ENCODE results near the gene FRMD8. TPM values are rescaled to one million over a fixed set of nuclear protein-coding genes. Genes with fewer than 3 reads are reported as not detected.
A peak's percentile ranks its signal among the peaks of the same experiment; 100 is the strongest.

FRMD8 gene
- total and polyA plus RNA-seq, 4 donors, result 16.8 to 39.5 (median 23.5) TPM

DNA sequence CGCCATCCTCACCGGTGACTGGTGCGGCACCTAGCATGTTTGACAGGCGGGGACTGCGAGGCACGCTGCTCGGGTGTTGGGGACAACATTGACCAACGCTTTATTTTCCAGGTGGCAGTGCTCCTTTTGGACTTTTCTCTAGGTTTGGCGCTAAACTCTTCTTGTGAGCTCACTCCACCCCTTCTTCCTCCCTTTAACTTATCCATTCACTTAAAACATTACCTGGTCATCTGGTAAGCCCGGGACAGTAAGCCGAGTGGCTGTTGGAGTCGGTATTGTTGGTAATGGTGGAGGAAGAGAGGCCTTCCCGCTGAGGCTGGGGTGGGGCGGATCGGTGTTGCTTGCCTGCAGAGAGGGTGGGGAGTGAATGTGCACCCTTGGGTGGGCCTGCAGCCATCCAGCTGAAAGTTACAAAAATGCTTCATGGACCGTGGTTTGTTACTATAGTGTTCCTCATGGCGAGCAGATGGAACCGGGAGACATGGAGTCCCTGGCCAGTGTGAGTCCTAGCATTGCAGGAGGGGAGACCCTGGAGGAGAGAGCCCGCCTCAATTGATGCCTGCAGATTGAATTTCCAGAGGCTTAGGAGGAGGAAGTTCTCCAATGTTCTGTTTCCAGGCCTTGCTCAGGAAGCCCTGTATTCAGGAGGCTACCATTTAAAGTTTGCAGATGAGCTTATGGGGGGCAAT lies 37.2 kb downstream of the FRMD8 start:
- Histone ChIP-seq H3K27ac (ENCODE audit: low read depth in 1 of 2, low read length in 2 of 2) (peak overlapping the region; percentile 63 to 86), H3K9me3 (ENCODE audit: control insufficient read depth, low read length) (no peaks in the 10 kb centered on the region), H3K36me3 (ENCODE audit: control insufficient read depth in 1 of 2, insufficient read depth in 2 of 2, low read length in 1 of 2) (peaks cover 0 to 4% of the 10 kb centered on the region in 2 donors), H3K4me3 (ENCODE audit: low read length in 2 of 2) (peak overlapping the region; percentile 83 to 97), H3K27me3 (ENCODE audit: control insufficient read depth in 1 of 2, insufficient read depth in 2 of 2, low read length in 1 of 2) (peaks cover 0 to 1% of the 10 kb centered on the region in 2 donors), H3K4me1 (ENCODE audit: control insufficient read depth in 1 of 2, insufficient read depth in 2 of 2, low read length in 2 of 2) (no peaks in the 10 kb centered on the region)
- 3 to 5% methylated on average over 19 of the region's 19 CpGs for WGBS, 2 donors
- ATAC-seq (ENCODE audit: low FRiP score) (no peak), DNase-seq (peak; percentile 68 to 75)
- intact Hi-C loops (cut with DNase I), result loop anchor here in 1 of 2 donors (5.0 kb wide), 1 partner anchor 154 kb away; the partner anchor contains the start of gene EHBP1L1

DNA sequence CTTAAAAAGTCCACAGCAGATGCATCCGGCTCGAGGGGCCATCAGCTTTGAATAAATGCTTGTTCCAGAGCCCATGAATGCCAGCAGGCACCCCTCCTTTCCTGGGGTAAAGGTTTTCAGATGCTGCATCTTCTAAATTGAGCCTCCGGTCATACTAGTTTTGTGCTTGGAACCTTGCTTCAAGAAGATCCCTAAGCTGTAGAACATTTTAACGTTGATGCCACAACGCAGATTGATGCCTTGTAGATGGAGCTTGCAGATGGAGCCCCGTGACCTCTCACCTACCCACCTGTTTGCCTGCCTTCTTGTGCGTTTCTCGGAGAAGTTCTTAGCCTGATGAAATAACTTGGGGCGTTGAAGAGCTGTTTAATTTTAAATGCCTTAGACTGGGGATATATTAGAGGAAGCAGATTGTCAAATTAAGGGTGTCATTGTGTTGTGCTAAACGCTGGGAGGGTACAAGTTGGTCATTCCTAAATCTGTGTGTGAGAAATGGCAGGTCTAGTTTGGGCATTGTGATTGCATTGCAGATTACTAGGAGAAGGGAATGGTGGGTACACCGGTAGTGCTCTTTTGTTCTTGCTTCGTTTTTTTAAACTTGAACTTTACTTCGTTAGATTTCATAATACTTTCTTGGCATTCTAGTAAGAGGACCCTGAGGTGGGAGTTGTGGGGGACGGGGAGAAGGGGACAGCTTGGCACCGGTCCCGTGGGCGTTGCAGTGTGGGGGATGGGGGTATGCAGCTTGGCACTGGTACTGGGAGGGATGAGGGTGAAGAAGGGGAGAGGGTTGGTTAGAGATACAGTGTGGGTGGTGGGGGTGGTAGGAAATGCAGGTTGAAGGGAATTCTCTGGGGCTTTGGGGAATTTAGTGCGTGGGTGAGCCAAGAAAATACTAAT lies 38.0 kb downstream of the FRMD8 start:
- peaks cover 0 to 1% of the 10 kb centered on the region in 2 donors for H3K27me3 ChIP-seq (ENCODE audit: control insufficient read depth in 1 of 2, insufficient read depth in 2 of 2, low read length in 1 of 2)
- DNase-seq (peak; percentile 77 to 86), ATAC-seq (ENCODE audit: low FRiP score) (no peak)
- H3K9me3 ChIP-seq (ENCODE audit: control insufficient read depth, low read length), result no peaks in the 10 kb centered on the region
- peak overlapping the region; percentile 83 to 97 for H3K4me3 ChIP-seq (ENCODE audit: low read length in 2 of 2)
- H3K27ac ChIP-seq (ENCODE audit: low read depth in 1 of 2, low read length in 2 of 2), result peak overlapping the region; percentile 63 to 86
- WGBS, 2 donors, result 1% methylated on average over 18 of the region's 18 CpGs
- H3K36me3 ChIP-seq (ENCODE audit: control insufficient read depth in 1 of 2, insufficient read depth in 2 of 2, low read length in 1 of 2), result peaks cover 0 to 4% of the 10 kb centered on the region in 2 donors
- H3K4me1 ChIP-seq (ENCODE audit: control insufficient read depth in 1 of 2, insufficient read depth in 2 of 2, low read length in 2 of 2), result no peaks in the 10 kb centered on the region
- intact Hi-C loops (cut with DNase I), result loop anchor here in 1 of 2 donors (5.0 kb wide), 1 partner anchor 153 kb away; the partner anchor contains the start of gene EHBP1L1

DNA sequence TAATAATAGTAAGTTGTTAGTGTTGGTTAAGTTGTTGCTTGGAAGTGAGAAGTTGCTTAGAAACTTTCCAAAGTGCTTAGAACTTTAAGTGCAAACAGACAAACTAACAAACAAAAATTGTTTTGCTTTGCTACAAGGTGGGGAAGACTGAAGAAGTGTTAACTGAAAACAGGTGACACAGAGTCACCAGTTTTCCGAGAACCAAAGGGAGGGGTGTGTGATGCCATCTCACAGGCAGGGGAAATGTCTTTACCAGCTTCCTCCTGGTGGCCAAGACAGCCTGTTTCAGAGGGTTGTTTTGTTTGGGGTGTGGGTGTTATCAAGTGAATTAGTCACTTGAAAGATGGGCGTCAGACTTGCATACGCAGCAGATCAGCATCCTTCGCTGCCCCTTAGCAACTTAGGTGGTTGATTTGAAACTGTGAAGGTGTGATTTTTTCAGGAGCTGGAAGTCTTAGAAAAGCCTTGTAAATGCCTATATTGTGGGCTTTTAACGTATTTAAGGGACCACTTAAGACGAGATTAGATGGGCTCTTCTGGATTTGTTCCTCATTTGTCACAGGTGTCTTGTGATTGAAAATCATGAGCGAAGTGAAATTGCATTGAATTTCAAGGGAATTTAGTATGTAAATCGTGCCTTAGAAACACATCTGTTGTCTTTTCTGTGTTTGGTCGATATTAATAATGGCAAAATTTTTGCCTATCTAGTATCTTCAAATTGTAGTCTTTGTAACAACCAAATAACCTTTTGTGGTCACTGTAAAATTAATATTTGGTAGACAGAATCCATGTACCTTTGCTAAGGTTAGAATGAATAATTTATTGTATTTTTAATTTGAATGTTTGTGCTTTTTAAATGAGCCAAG lies 38.9 kb downstream of the FRMD8 start:
- intact Hi-C loops (cut with DNase I), result no loop called here
- H3K36me3 ChIP-seq (ENCODE audit: control insufficient read depth in 1 of 2, insufficient read depth in 2 of 2, low read length in 1 of 2), result peaks cover 0 to 4% of the 10 kb centered on the region in 2 donors
- WGBS, 2 donors, result 0 to 1% methylated on average over 9 of the region's 9 CpGs
- peak overlapping the region; percentile 83 to 97 for H3K4me3 ChIP-seq (ENCODE audit: low read length in 2 of 2)
- DNase-seq (peak in 1 of 2 donors; percentile 52), ATAC-seq (ENCODE audit: low FRiP score) (no peak)
- peak overlapping the region; percentile 33 to 82 for H3K27ac ChIP-seq (ENCODE audit: low read depth in 1 of 2, low read length in 2 of 2)
- H3K4me1 ChIP-seq (ENCODE audit: control insufficient read depth in 1 of 2, insufficient read depth in 2 of 2, low read length in 2 of 2), result no peaks in the 10 kb centered on the region
- H3K9me3 ChIP-seq (ENCODE audit: control insufficient read depth, low read length), result no peaks in the 10 kb centered on the region
- peaks cover 0 to 1% of the 10 kb centered on the region in 2 donors for H3K27me3 ChIP-seq (ENCODE audit: control insufficient read depth in 1 of 2, insufficient read depth in 2 of 2, low read length in 1 of 2)

GRCh38 chr11:65425971-65426838 lies 39.8 kb downstream of the FRMD8 start:
- Histone ChIP-seq H3K27me3 (ENCODE audit: control insufficient read depth in 1 of 2, insufficient read depth in 2 of 2, low read length in 1 of 2) (peaks cover 0 to 1% of the 10 kb centered on the region in 2 donors), H3K27ac (ENCODE audit: low read depth in 1 of 2, low read length in 2 of 2) (peak overlapping the region in 1 of 2 donors; percentile 28), H3K36me3 (ENCODE audit: control insufficient read depth in 1 of 2, insufficient read depth in 2 of 2, low read length in 1 of 2) (peaks cover 0 to 4% of the 10 kb centered on the region in 2 donors), H3K9me3 (ENCODE audit: control insufficient read depth, low read length) (no peaks in the 10 kb centered on the region), H3K4me1 (ENCODE audit: control insufficient read depth in 1 of 2, insufficient read depth in 2 of 2, low read length in 2 of 2) (no peaks in the 10 kb centered on the region), H3K4me3 (ENCODE audit: low read length in 2 of 2) (peak overlapping the region; percentile 83 to 97)
- no peak for DNase-seq
- intact Hi-C loops (cut with DNase I), result loop anchor here in 1 of 2 donors (2.0 kb wide), 1 partner anchor 79 kb away; no protein-coding TSS in a partner anchor
- 1% methylated on average over 9 of the region's 9 CpGs for WGBS, 2 donors
- ATAC-seq (ENCODE audit: low FRiP score), result no peak

- H3K9me3 ChIP-seq (ENCODE audit: control insufficient read depth, low read length), result no peaks in the 10 kb centered on the region
- intact Hi-C loops (cut with DNase I), result loop anchor here in 1 of 2 donors (2.0 kb wide), 1 partner anchor 78 kb away; no protein-coding TSS in a partner anchor
- H3K4me1 ChIP-seq (ENCODE audit: control insufficient read depth in 1 of 2, insufficient read depth in 2 of 2, low read length in 2 of 2), result no peaks in the 10 kb centered on the region
- H3K4me3 ChIP-seq (ENCODE audit: low read length in 2 of 2), result peak overlapping the region; percentile 83 to 97
- 5 to 6% methylated on average over 10 of the region's 10 CpGs for WGBS, 2 donors
- ATAC-seq (ENCODE audit: low FRiP score), result no peak
- peaks cover 0 to 1% of the 10 kb centered on the region in 2 donors for H3K27me3 ChIP-seq (ENCODE audit: control insufficient read depth in 1 of 2, insufficient read depth in 2 of 2, low read length in 1 of 2)
- H3K36me3 ChIP-seq (ENCODE audit: control insufficient read depth in 1 of 2, insufficient read depth in 2 of 2, low read length in 1 of 2), result peaks cover 0 to 4% of the 10 kb centered on the region in 2 donors
- peak in 1 of 2 donors; percentile 81 for DNase-seq
- H3K27ac ChIP-seq (ENCODE audit: low read depth in 1 of 2, low read length in 2 of 2), result peak overlapping the region in 1 of 2 donors; percentile 62
These were observed 40.6 kb downstream of the FRMD8 start for GRCh38 chr11:65426839-65427690.

DNA sequence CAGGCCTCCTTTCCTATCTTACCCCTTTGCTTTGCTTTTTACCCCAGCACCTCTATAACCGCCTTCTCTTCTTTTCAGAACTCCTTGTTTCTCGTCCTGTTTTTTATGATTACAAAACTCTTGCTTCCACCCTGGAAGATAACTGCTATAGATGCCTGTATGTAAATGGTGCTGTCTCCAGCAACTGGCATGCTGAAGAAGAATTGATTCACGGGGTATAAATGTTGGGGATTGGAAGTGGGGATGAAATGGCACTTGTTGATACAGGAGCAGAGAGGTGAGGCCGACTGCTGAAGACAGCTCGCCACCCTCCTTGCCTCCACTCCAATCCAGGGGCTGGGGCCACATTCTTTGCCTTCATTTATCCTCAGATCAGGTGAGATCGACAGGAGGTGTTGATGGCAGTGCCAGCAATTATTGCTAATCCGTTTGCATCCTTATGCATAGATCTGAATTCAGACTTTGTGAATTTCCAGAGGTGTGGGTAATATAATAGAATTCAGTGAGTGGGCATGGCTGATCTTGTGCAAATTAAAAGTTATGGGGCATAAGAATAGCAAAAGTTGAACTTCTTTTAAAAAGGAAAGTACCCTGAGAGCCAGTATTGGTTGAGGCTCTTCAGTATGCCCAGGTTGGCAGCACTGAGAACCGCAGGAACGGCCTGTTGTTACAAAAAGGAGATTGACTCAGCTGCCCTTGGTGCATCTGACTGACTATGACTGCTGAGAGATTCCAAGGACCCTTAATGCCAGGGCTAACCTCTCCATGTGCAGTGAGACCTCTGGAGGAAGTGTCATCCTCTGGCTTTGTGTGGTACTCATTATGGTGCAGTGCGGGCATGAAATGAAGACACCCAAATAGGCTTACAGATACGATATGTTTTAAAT lies 41.5 kb downstream of the FRMD8 start:
- 8 to 9% methylated on average over 11 of the region's 11 CpGs for WGBS, 2 donors
- intact Hi-C loops (cut with DNase I), result loop anchor here in 1 of 2 donors (2.0 kb wide), 1 partner anchor 77 kb away; no protein-coding TSS in a partner anchor
- peaks cover 0 to 4% of the 10 kb centered on the region in 2 donors for H3K36me3 ChIP-seq (ENCODE audit: control insufficient read depth in 1 of 2, insufficient read depth in 2 of 2, low read length in 1 of 2)
- DNase-seq (peak in 1 of 2 donors; percentile 79), ATAC-seq (ENCODE audit: low FRiP score) (no peak)
- H3K27me3 ChIP-seq (ENCODE audit: control insufficient read depth in 1 of 2, insufficient read depth in 2 of 2, low read length in 1 of 2), result no peaks in the 10 kb centered on the region
- peak overlapping the region; percentile 83 to 97 for H3K4me3 ChIP-seq (ENCODE audit: low read length in 2 of 2)
- peak overlapping the region in 1 of 2 donors; percentile 62 for H3K27ac ChIP-seq (ENCODE audit: low read depth in 1 of 2, low read length in 2 of 2)
- H3K9me3 ChIP-seq (ENCODE audit: control insufficient read depth, low read length), result no peaks in the 10 kb centered on the region
- H3K4me1 ChIP-seq (ENCODE audit: control insufficient read depth in 1 of 2, insufficient read depth in 2 of 2, low read length in 2 of 2), result no peaks in the 10 kb centered on the region

Measured in aorta (tissue), 5 donors.